GM12878 (cell line): ENCODE measurements around the gene WDR18.
"Not testable (repeated sequence)": the region's sequence is repeated elsewhere in the genome, so short reads cannot be mapped to it uniquely, and the experiment has no call there.

Experiments used
- FOXM1 ChIP-seq: IDR thresholded peaks from 2 replicates; pipeline ENCODE4 v1.6.1; 2012; ENCODE audit warnings: low read depth, mild to moderate bottlenecking, inconsistent platforms, low read length, moderate library complexity
- PML ChIP-seq: IDR thresholded peaks from 2 replicates; pipeline ENCODE4 v1.6.1; 2012; ENCODE audit warnings: low read length, inconsistent platforms
- POLR2AphosphoS5 ChIP-seq: IDR thresholded peaks from 2 replicates; pipeline ENCODE4 v1.6.1; 2011; ENCODE audit warnings: mild to moderate bottlenecking, low read length, inconsistent platforms
- SIN3A ChIP-seq: IDR thresholded peaks from 2 replicates; pipeline ENCODE4 v1.6.1; 2012; ENCODE audit warnings: low read depth, low read length, improper control_type of control experiment
- TAF1 ChIP-seq: IDR thresholded peaks from 2 replicates; pipeline ENCODE4 v1.6.1; 2011; ENCODE audit warnings: mild to moderate bottlenecking, low read depth, low read length, borderline replicate concordance
- TCF3 ChIP-seq: IDR thresholded peaks from 2 replicates; pipeline ENCODE4 v1.6.1; 2012; ENCODE audit warnings: low read depth, mild to moderate bottlenecking, low read length, borderline replicate concordance; ENCODE audit not compliant: insufficient read depth
- ZNF274 ChIP-seq: IDR thresholded peaks from one replicate; pipeline ENCODE4 v1.8.0; 2011; ENCODE audit not compliant: insufficient read length, insufficient read depth
- TF ChIP-seq, protein P1 (sequence below): fragments of 450-650 bp; IDR thresholded peaks from 2 replicates; pipeline ENCODE4 v1.6.1; 2017; ENCODE audit warnings: mild to moderate bottlenecking
- TF ChIP-seq, protein P2 (sequence below): IDR thresholded peaks from 2 replicates; pipeline ENCODE4 v1.6.1; 2012; ENCODE audit warnings: low read depth, low read length, improper control_type of control experiment
- TF ChIP-seq, protein P3 (sequence below): fragments of 450-650 bp; IDR thresholded peaks from 2 replicates; pipeline ENCODE4 v1.6.1; 2016; ENCODE audit warnings: mild to moderate bottlenecking

DNA sequence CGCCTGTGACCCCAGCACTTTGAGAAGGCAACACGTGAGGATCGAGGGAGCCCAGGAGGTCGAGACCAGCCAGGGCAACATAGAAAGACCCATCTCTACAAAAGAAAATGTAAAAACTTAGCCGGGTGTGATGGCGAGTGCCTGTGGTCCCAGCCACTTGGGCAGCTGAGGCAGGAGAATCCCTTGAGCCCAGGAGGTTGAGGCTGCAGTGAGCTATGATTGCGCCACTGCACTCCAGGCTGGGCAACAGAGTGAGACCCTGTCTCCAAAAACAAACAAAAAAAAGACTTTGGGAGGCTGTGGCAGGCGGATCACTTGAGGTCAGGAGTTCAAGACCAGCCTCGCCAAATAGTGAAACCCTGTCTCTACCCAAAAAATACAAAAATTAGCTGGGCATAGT lies 26.6 kb upstream of the WDR18 start:
- not testable (repeated sequence) for TF ChIP-seq TAF1, TCF3, POLR2AphosphoS5, ZNF274, SIN3A, FOXM1, PML
- TF ChIP-seq, protein P1, sequence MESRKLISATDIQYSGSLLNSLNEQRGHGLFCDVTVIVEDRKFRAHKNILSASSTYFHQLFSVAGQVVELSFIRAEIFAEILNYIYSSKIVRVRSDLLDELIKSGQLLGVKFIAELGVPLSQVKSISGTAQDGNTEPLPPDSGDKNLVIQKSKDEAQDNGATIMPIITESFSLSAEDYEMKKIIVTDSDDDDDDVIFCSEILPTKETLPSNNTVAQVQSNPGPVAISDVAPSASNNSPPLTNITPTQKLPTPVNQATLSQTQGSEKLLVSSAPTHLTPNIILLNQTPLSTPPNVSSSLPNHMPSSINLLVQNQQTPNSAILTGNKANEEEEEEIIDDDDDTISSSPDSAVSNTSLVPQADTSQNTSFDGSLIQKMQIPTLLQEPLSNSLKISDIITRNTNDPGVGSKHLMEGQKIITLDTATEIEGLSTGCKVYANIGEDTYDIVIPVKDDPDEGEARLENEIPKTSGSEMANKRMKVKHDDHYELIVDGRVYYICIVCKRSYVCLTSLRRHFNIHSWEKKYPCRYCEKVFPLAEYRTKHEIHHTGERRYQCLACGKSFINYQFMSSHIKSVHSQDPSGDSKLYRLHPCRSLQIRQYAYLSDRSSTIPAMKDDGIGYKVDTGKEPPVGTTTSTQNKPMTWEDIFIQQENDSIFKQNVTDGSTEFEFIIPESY: not testable (repeated sequence)
- TF ChIP-seq, protein P2, sequence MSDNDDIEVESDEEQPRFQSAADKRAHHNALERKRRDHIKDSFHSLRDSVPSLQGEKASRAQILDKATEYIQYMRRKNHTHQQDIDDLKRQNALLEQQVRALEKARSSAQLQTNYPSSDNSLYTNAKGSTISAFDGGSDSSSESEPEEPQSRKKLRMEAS: not testable (repeated sequence)
- TF ChIP-seq, protein P3, sequence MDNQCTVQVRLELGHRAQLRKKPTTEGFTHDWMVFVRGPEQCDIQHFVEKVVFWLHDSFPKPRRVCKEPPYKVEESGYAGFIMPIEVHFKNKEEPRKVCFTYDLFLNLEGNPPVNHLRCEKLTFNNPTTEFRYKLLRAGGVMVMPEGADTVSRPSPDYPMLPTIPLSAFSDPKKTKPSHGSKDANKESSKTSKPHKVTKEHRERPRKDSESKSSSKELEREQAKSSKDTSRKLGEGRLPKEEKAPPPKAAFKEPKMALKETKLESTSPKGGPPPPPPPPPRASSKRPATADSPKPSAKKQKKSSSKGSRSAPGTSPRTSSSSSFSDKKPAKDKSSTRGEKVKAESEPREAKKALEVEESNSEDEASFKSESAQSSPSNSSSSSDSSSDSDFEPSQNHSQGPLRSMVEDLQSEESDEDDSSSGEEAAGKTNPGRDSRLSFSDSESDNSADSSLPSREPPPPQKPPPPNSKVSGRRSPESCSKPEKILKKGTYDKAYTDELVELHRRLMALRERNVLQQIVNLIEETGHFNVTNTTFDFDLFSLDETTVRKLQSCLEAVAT: not testable (repeated sequence)
